GM12878 (cell line): ENCODE results near the gene SERHL2. TPM values are rescaled to one million over a fixed set of nuclear protein-coding genes. Genes with fewer than 3 reads are reported as not detected.
"Not testable (repeated sequence)": the region's sequence is repeated elsewhere in the genome, so short reads cannot be mapped to it uniquely, and the experiment has no call there.

Source experiments
- ATAC-seq: fragments of 200-7000 bp; cut with Tn5 transposase; 3 replicates; pipeline ENCODE4 v1.9.1; 2020; ENCODE audit warnings: mild to moderate bottlenecking, moderate library complexity
- BruUV-seq: library from RNA; stranded (reverse); fragments of 400-500 nt; replicated peaks from 2 replicates; lab custom pipeline; 2021; lab: Mats Ljungman, UMichigan
- CTCF ChIA-PET: fragments of 300-600 bp; sonication (Branson Sonifier 250); formaldehyde crosslinking; extraction: SDS; loops from one replicate; lab custom pipeline; 2021; ENCODE audit warnings: inconsistent platforms; lab: Yijun Ruan, JAX
- POLR2A ChIA-PET: fragments of 350-600 bp; formaldehyde crosslinking; extraction: SDS; loops from one replicate; lab custom pipeline; 2021; ENCODE audit warnings: inconsistent platforms; lab: Charles Lee
- RAD21 ChIA-PET: fragments of 300-600 bp; sonication (Branson Sonifier 250); formaldehyde crosslinking; loops from one replicate; lab custom pipeline; 2023; ENCODE audit warnings: antibody characterized with exemption; ENCODE audit not compliant: unreplicated experiment; lab: Charles Lee
- SMC1A ChIA-PET: fragments of 300-600 bp; sonication (Branson Sonifier 250); formaldehyde crosslinking; loops from one replicate; lab custom pipeline; 2023; ENCODE audit not compliant: unreplicated experiment, uncharacterized antibody; lab: Charles Lee
- DNase-seq: peaks from one replicate; pipeline ENCODE4 v3.0.0-alpha.2; 2011; ENCODE audit warnings: low read depth, low spot score
- FAIRE-seq: peaks from 3 replicates; lab custom pipeline; 2011; peaks lifted over from hg19 to GRCh38; lab: Jason Lieb, UNC
- H2AFZ ChIP-seq: 2 replicates; pipeline ENCODE4 v1.6.0; 2011; ENCODE audit warnings: low read depth, low read length, control low read depth; ENCODE audit not compliant: control insufficient read depth
- H3K27ac ChIP-seq: 2 replicates; pipeline ENCODE4 v1.5.1; 2011; ENCODE audit warnings: control low read depth; ENCODE audit not compliant: control insufficient read depth, insufficient read depth
- H3K27me3 ChIP-seq, 2 experiments: replicated peaks in 1 of 2; 2 replicates each; pipeline versions ENCODE4 v1.6.0 to v1.6.1; 2011; ENCODE audit warnings: low read length in 1 of 2; ENCODE audit not compliant: control insufficient read depth in 2 of 2, insufficient read depth in 2 of 2
- H3K36me3 ChIP-seq, 2 experiments: 2 replicates each; pipeline ENCODE4 v1.5.1; 2011; ENCODE audit warnings: low read length in 1 of 2; ENCODE audit not compliant: control insufficient read depth in 2 of 2, insufficient read depth in 2 of 2
- H3K4me1 ChIP-seq: 2 replicates; pipeline ENCODE4 v1.6.1; 2011; ENCODE audit warnings: mild to moderate bottlenecking, low read length, moderate library complexity, mixed read lengths; ENCODE audit not compliant: control insufficient read depth, insufficient read depth
- H3K4me2 ChIP-seq: 2 replicates; pipeline ENCODE4 v1.6.0; 2011; ENCODE audit warnings: control low read depth; ENCODE audit not compliant: control insufficient read depth, insufficient read depth
- H3K4me3 ChIP-seq: fragments of 200-600 bp; sonication (generic); 2 replicates; pipeline ENCODE4 v1.5.1; 2016
- H3K79me2 ChIP-seq: 2 replicates; pipeline ENCODE4 v1.6.0; 2011; ENCODE audit warnings: low read length; ENCODE audit not compliant: control insufficient read depth, insufficient read depth
- H3K9ac ChIP-seq: 2 replicates; pipeline ENCODE4 v1.8.0; 2011; ENCODE audit warnings: low read length, control low read depth, mixed read lengths; ENCODE audit not compliant: control insufficient read depth, insufficient read depth
- H3K9me3 ChIP-seq: replicated peaks from 3 replicates; pipeline ENCODE4 v1.5.1; 2011; ENCODE audit warnings: mild to moderate bottlenecking, low read length; ENCODE audit not compliant: control insufficient read depth, insufficient read depth
- H4K20me1 ChIP-seq: 2 replicates; pipeline ENCODE4 v1.6.0; 2011; ENCODE audit not compliant: control insufficient read depth, insufficient read depth
- CBFB ChIP-seq: IDR thresholded peaks from 2 replicates; pipeline ENCODE4 v1.6.1; 2016; ENCODE audit warnings: antibody characterized with exemption, low read depth
- CEBPB ChIP-seq, 2 experiments: fragments of 150-350 bp in 1 of 2; IDR thresholded peaks; 2 replicates each; pipeline ENCODE4 v1.6.1; 2012 to 2014; ENCODE audit warnings: low read depth in 2 of 2, low read length in 2 of 2, borderline replicate concordance in 1 of 2, inconsistent platforms in 1 of 2
- E2F8 ChIP-seq: fragments of 450-650 bp; IDR thresholded peaks from 2 replicates; pipeline ENCODE4 v1.6.1; 2018; ENCODE audit warnings: mild to moderate bottlenecking, low read depth, moderate library complexity; ENCODE audit not compliant: partially characterized antibody
- GABPA ChIP-seq: IDR thresholded peaks from 2 replicates; pipeline ENCODE4 v1.6.1; 2014; ENCODE audit warnings: antibody characterized with exemption, low read depth, mild to moderate bottlenecking, inconsistent platforms
- SMAD5 ChIP-seq: IDR thresholded peaks from 2 replicates; pipeline ENCODE4 v1.6.1; 2016; ENCODE audit warnings: antibody characterized with exemption, low read depth
- TCF3 ChIP-seq: IDR thresholded peaks from 2 replicates; pipeline ENCODE4 v1.6.1; 2012; ENCODE audit warnings: low read depth, mild to moderate bottlenecking, low read length, borderline replicate concordance; ENCODE audit not compliant: insufficient read depth
- WGBS: methylation state at CpG from one replicate; pipeline ENCODE4 v1.1.6; 2016; ENCODE audit warnings: low lambda C conversion rate; ENCODE audit not compliant: insufficient replicate concordance, insufficient coverage; ENCODE audit errors: missing lambda C conversion rate; 5-methylcytosine and 5-hydroxymethylcytosine counted together
- in situ Hi-C: fragments of 300-500 bp; cut with MboI; formaldehyde crosslinking; loops from 9 replicates; pipeline ENCODE4 v1.14.3; 2018; ENCODE audit warnings: mixed read lengths
- intact Hi-C: fragments of 100-400 bp; cut with micrococcal nuclease; formaldehyde crosslinking; loops from one replicate; pipeline ENCODE4 v1.14.2; 2022; ENCODE audit not compliant: unreplicated experiment
- polyA plus RNA-seq, 11 experiments: library from polyadenylated mRNA; depleted of rRNA in 4 of 11; unstranded in 6 of 11; stranded (reverse) in 5 of 11; fragments of >200 nt; fragmentation: Nextera tagmentation in 4 of 11; fragmentation: Illumina TruSeq in 1 of 11; extraction: Ambion mirVana in 4 of 11; extraction: Trizol in 1 of 11; gene quantifications; 1 replicate in 1 of 11; 2 replicates in 10 of 11; pipeline versions ENCODE4 v1.2.1 to v1.2.3, GENCODE V29; 2011 to 2016; ENCODE audit warnings: inconsistent platforms in 2 of 11, missing spikeins in 2 of 11, low read depth in 1 of 11
- total RNA-seq, 4 experiments: library from RNA; depleted of rRNA in 3 of 4; stranded (reverse); fragments of >200 nt in 3 of 4; fragmentation: Illumina TruSeq in 1 of 4; extraction: Trizol in 1 of 4; gene quantifications; 2 replicates each; pipeline versions ENCODE4 v1.2.1 to v1.2.3, GENCODE V29; 2013 to 2021

The SERHL2 gene
- total and polyA plus RNA-seq, 10 of the 15 experiments (the other 5 are each of a cell fraction or from before 2014, with no cell fraction given) = 0.63 to 2.0 (median 1.2) TPM

GRCh38 chr22:42615092-42615859 lies 61.5 kb downstream of the SERHL2 start (continued):
- peak; percentile 30 for TF ChIP-seq E2F8
- peak; percentile 67 for TF ChIP-seq GABPA
- TF ChIP-seq TCF3 = peak; percentile 100
- TF ChIP-seq CBFB = peak; percentile 100
- peak; percentile 100 for TF ChIP-seq SMAD5
- peak in 1 of 2 experiments; percentile 96; a peak in 2 of 4 replicates for TF ChIP-seq CEBPB (IDR thresholded peaks at IDR 0.05; ENCODE audit: borderline replicate concordance in 1 of 2, low read depth in 2 of 2, low read length in 2 of 2)

DNA sequence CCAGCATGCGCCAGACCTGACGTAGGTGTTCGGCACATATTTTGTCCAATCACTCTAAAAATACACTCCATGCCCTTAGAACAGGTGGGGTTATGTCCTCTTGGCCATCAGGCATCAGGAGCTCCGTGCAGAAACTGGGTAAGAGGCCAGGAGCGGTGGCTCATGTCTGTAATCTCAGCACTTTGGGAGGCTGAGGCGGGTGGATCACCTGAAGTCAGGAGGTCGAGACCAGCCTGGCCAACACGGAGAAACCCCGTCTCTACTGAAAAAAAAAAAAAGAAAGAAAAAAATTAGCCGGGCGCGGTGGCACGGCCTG lies 62.1 kb downstream of the SERHL2 start:
- H3K9me3 ChIP-seq, H3K27me3 ChIP-seq, SMC1A ChIA-PET, H4K20me1 ChIP-seq, ATAC-seq, DNase-seq, in situ Hi-C loops, BruUV-seq, FAIRE-seq: not testable (repeated sequence)
- POLR2A ChIA-PET = interaction anchor here (0.9 to 2.1 kb wide), 2 partner anchors 27 to 34 kb away, joined by 3 to 7 read pairs; no protein-coding TSS in a partner anchor
- peak overlapping the region; percentile 84 for H3K4me2 ChIP-seq
- WGBS = 6% methylated on average over 13 of the region's 13 CpGs
- H3K27ac ChIP-seq = peak overlapping the region; percentile 100
- peak overlapping the region; percentile 98; the same call in 1 of the 2 replicates for H3K9ac ChIP-seq
- intact Hi-C loops = loop anchor here (2.0 to 10.0 kb wide), 2 partner anchors 33 to 521 kb away; partner anchors contain the start of genes CYB5R3 and NDUFA6
- H2AFZ ChIP-seq = peak overlapping the region; percentile 30; the same call in 1 of the 2 replicates
- peak overlapping the region; percentile 43; the same call in 1 of the 2 replicates for H3K4me3 ChIP-seq
- peaks cover 17% of the 10 kb centered on the region for H3K4me1 ChIP-seq
- RAD21 ChIA-PET = interaction anchor here (1.5 kb wide), 1 partner anchor 34 kb away, joined by 4 read pairs; the partner anchor contains the start of gene CYB5R3
- CTCF ChIA-PET = interaction anchor here (0.6 to 1.3 kb wide), 4 partner anchors 83 to 745 kb away, joined by 3 read pairs; no protein-coding TSS in a partner anchor
- peaks cover 3 to 12% of the 10 kb centered on the region in 2 experiments; a peak in 3 of 4 replicates for H3K36me3 ChIP-seq
- peaks cover 35% of the 10 kb centered on the region for H3K79me2 ChIP-seq
